OCI-LY7 (cell line): Measurements from ENCODE around the gene EPHA3. TPM values are rescaled to one million over a fixed set of nuclear protein-coding genes. Genes with fewer than 3 reads are reported as not detected.

ENCODE experiments used
- BruUV-seq: library from RNA; stranded (reverse); fragments of 400-500 nt; replicated peaks from 2 replicates; lab custom pipeline; 2021; lab: Mats Ljungman, UMichigan
- CTCF ChIA-PET: fragments of 300-600 bp; sonication (Branson Sonifier 250); formaldehyde crosslinking; loops from one replicate; lab custom pipeline; 2022; ENCODE audit warnings: antibody characterized with exemption; ENCODE audit not compliant: unreplicated experiment; lab: Charles Lee
- POLR2A ChIA-PET: fragments of 300-600 bp; sonication (Branson Sonifier 250); formaldehyde crosslinking; loops from one replicate; lab custom pipeline; 2022; ENCODE audit warnings: antibody characterized with exemption; lab: Charles Lee
- DNase-seq: peaks from one replicate; pipeline ENCODE4 v3.0.0-alpha.2; 2015; ENCODE audit warnings: low spot score
- H2AFZ ChIP-seq: fragments of 200-600 bp; sonication (generic), shearing (Covaris generic); 2 replicates; pipeline ENCODE4 v1.6.1; 2014; ENCODE audit warnings: mild to moderate bottlenecking, antibody characterized with exemption, low read length, moderate library complexity
- H3K27ac ChIP-seq: fragments of 200-600 bp; sonication (generic); 2 replicates; pipeline ENCODE4 v1.5.1; 2014; ENCODE audit warnings: mixed run types, low read depth, mild to moderate bottlenecking, moderate library complexity, low read length, inconsistent platforms; ENCODE audit not compliant: poor library complexity, severe bottlenecking
- H3K36me3 ChIP-seq: fragments of 200-600 bp; sonication (generic); 2 replicates; pipeline ENCODE4 v1.6.1; 2014; ENCODE audit warnings: mild to moderate bottlenecking, antibody characterized with exemption, low read length, moderate library complexity, mixed read lengths; ENCODE audit not compliant: insufficient read depth
- H3K4me1 ChIP-seq: fragments of 200-600 bp; sonication (generic); 2 replicates; pipeline ENCODE4 v1.5.1; 2014; ENCODE audit warnings: mild to moderate bottlenecking, low read length; ENCODE audit not compliant: insufficient read depth, poor library complexity, severe bottlenecking
- H3K4me2 ChIP-seq: fragments of 200-600 bp; sonication (generic); 2 replicates; pipeline ENCODE4 v1.6.1; 2014; ENCODE audit warnings: mild to moderate bottlenecking, low read length
- H3K4me3 ChIP-seq: fragments of 200-600 bp; sonication (generic); 2 replicates; pipeline ENCODE4 v1.5.1; 2014; ENCODE audit warnings: mild to moderate bottlenecking, low read depth, low read length; ENCODE audit not compliant: poor library complexity, severe bottlenecking
- H3K79me2 ChIP-seq: fragments of 200-600 bp; sonication (generic); 2 replicates; pipeline ENCODE4 v1.6.1; 2016; ENCODE audit warnings: low read depth, mild to moderate bottlenecking, low read length, moderate library complexity, mixed read lengths; ENCODE audit not compliant: insufficient read depth
- H3K9me2 ChIP-seq: fragments of 200-600 bp; sonication (generic); 2 replicates; pipeline ENCODE4 v1.6.1; 2016; ENCODE audit warnings: mild to moderate bottlenecking, low read length, mixed read lengths; ENCODE audit not compliant: insufficient read depth
- H3K9me3 ChIP-seq: fragments of 200-600 bp; sonication (generic); 2 replicates; pipeline ENCODE4 v1.6.1; 2014; ENCODE audit warnings: mild to moderate bottlenecking, mixed run types, low read length, mixed read lengths
- H4K20me1 ChIP-seq: fragments of 200-600 bp; sonication (generic); 2 replicates; pipeline ENCODE4 v1.6.1; 2014; ENCODE audit warnings: mild to moderate bottlenecking, antibody characterized with exemption, low read length, moderate library complexity, mixed read lengths; ENCODE audit not compliant: insufficient read depth
- CTCF ChIP-seq: fragments of 200-600 bp; sonication (generic); conservative IDR thresholded peaks from 2 replicates; pipeline ENCODE4 v1.5.1; 2014; ENCODE audit warnings: mild to moderate bottlenecking, antibody characterized with exemption, low read length, moderate library complexity, mixed read lengths
- EZH2phosphoT487 ChIP-seq: fragments of 200-600 bp; sonication (generic); IDR thresholded peaks from 2 replicates; pipeline ENCODE4 v1.6.1; 2018; ENCODE audit warnings: low read depth, borderline replicate concordance, mild to moderate bottlenecking, mixed run types, antibody characterized with exemption, low read length, moderate library complexity, mixed read lengths
- intact Hi-C: fragments of 100-400 bp; cut with micrococcal nuclease; formaldehyde crosslinking; loops from one replicate; pipeline ENCODE4 v1.10.0; 2022; ENCODE audit not compliant: unreplicated experiment
- total RNA-seq, 2 experiments: library from RNA; depleted of rRNA in 1 of 2; stranded (reverse); fragments of >200 nt in 1 of 2; shearing (Covaris generic) in 1 of 2; gene quantifications; 2 replicates each; pipeline ENCODE4 v1.2.3, GENCODE V29; 2014 to 2022

The EPHA3 gene
- total RNA-seq, 2 experiments from 2014 or later, result not detected

GRCh38 chr3:89171687-89172545 is 64.5 kb downstream of the EPHA3 start:
- Histone ChIP-seq H3K4me2 (no peak overlapping the region), H3K79me2 (no peaks in the 10 kb centered on the region), H3K9me2 (no peaks in the 10 kb centered on the region), H3K4me3 (no peak overlapping the region), H3K9me3 (no peaks in the 10 kb centered on the region), H3K4me1 (no peaks in the 10 kb centered on the region), H2AFZ (no peak overlapping the region), H4K20me1 (no peaks in the 10 kb centered on the region), H3K27ac (no peak overlapping the region), H3K36me3 (no peaks in the 10 kb centered on the region)
- no peak for DNase-seq
- CTCF ChIA-PET, result no interaction called here
- no TSS peak for BruUV-seq
- TF ChIP-seq CTCF (no peak), EZH2phosphoT487 (no peak)
- POLR2A ChIA-PET, result interaction anchor here (0.7 kb wide), 1 partner anchor 826 kb away, joined by 3 read pairs; no protein-coding TSS in a partner anchor
- intact Hi-C loops, result no loop called here

- H3K9me3 ChIP-seq, result no peaks in the 10 kb centered on the region
- no peaks in the 10 kb centered on the region for H3K4me1 ChIP-seq
- no peak overlapping the region for H3K4me2 ChIP-seq
- no peaks in the 10 kb centered on the region for H3K36me3 ChIP-seq
- H3K4me3 ChIP-seq, result no peak overlapping the region
- no peak overlapping the region for H3K27ac ChIP-seq
- no peak overlapping the region for H2AFZ ChIP-seq
- H3K79me2 ChIP-seq, result no peaks in the 10 kb centered on the region
- POLR2A ChIA-PET, result no interaction called here
- BruUV-seq, result no TSS peak
- no peak for TF ChIP-seq EZH2phosphoT487
- no peak for TF ChIP-seq CTCF
- intact Hi-C loops, result no loop called here
- DNase-seq, result no peak
- CTCF ChIA-PET, result no interaction called here
- no peaks in the 10 kb centered on the region for H3K9me2 ChIP-seq
- no peaks in the 10 kb centered on the region for H4K20me1 ChIP-seq
These were observed 66.1 kb downstream of the EPHA3 start for GRCh38 chr3:89173546-89173945.
